GM06990 (cell line): ENCODE data around the gene CDH2.

Experiments used
- DNase-seq: peaks from one replicate; pipeline ENCODE4 v3.0.0-alpha.2; 2011; ENCODE audit not compliant: insufficient read length; ENCODE audit errors: extremely low read depth
- H3K27me3 ChIP-seq: replicated peaks from 2 replicates; pipeline ENCODE4 v1.6.0; 2011; ENCODE audit warnings: low read length; ENCODE audit not compliant: control insufficient read depth, insufficient read depth
- H3K36me3 ChIP-seq: 2 replicates; pipeline ENCODE4 v1.5.1; 2011; ENCODE audit warnings: low read length; ENCODE audit not compliant: control insufficient read depth, insufficient read depth
- H3K4me3 ChIP-seq: replicated peaks from 2 replicates; pipeline ENCODE4 v1.5.1; 2011; ENCODE audit warnings: low read depth, mild to moderate bottlenecking, control low read depth, low read length
- TF ChIP-seq, protein P1 (sequence below): IDR thresholded peaks from 2 replicates; pipeline ENCODE4 v1.5.1; 2011; ENCODE audit warnings: low read length, control low read depth, mild to moderate bottlenecking, inconsistent platforms; ENCODE audit not compliant: insufficient read depth, poor library complexity, severe bottlenecking

The CDH2 gene

DNA sequence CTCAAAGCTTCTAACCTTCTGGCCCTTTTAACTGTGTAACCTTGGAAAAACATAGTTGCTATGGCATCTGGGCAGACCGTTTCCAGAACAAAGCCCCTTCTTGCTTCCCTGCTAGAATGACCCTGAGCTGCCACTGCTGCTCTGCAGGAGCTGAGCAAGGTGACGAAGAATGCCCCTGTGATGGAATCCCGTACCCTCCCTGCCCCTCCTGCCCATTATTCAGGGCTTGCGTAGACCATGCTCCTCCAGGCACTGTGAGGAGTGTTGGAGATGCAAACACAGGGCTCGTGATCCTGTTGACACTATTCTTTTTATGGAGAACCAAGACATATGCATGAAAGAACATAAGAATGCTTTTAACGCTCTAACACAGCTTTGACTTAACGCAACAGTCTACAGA is 191.1 kb downstream of the CDH2 start:
- TF ChIP-seq, protein P1, sequence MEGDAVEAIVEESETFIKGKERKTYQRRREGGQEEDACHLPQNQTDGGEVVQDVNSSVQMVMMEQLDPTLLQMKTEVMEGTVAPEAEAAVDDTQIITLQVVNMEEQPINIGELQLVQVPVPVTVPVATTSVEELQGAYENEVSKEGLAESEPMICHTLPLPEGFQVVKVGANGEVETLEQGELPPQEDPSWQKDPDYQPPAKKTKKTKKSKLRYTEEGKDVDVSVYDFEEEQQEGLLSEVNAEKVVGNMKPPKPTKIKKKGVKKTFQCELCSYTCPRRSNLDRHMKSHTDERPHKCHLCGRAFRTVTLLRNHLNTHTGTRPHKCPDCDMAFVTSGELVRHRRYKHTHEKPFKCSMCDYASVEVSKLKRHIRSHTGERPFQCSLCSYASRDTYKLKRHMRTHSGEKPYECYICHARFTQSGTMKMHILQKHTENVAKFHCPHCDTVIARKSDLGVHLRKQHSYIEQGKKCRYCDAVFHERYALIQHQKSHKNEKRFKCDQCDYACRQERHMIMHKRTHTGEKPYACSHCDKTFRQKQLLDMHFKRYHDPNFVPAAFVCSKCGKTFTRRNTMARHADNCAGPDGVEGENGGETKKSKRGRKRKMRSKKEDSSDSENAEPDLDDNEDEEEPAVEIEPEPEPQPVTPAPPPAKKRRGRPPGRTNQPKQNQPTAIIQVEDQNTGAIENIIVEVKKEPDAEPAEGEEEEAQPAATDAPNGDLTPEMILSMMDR: no peak
- Histone ChIP-seq H3K4me3 (no peak overlapping the region), H3K36me3 (no peaks in the 10 kb centered on the region), H3K27me3 (no peaks in the 10 kb centered on the region)
- DNase-seq: no peak

DNA sequence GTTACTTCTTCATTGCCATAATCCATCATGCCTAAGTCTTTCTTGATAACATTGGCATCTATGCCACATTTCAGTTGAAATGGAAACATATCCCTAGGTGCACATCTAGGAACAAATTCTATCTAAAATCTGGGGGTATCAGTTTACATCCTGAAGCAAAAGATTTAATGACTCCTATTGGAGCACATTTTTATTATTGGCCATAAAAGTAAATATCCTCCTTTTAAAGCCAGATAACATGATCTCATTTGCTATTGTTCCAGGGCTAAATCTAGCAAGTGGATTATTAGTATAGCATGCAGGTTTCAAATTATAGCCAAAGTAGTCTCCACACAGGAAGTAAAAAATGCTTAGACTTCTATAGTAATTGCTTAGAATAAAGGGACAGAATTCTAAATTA is 193.2 kb downstream of the CDH2 start:
- TF ChIP-seq, protein P1: no peak
- Histone ChIP-seq H3K27me3 (no peaks in the 10 kb centered on the region), H3K4me3 (no peak overlapping the region), H3K36me3 (no peaks in the 10 kb centered on the region)
- DNase-seq: no peak

DNA sequence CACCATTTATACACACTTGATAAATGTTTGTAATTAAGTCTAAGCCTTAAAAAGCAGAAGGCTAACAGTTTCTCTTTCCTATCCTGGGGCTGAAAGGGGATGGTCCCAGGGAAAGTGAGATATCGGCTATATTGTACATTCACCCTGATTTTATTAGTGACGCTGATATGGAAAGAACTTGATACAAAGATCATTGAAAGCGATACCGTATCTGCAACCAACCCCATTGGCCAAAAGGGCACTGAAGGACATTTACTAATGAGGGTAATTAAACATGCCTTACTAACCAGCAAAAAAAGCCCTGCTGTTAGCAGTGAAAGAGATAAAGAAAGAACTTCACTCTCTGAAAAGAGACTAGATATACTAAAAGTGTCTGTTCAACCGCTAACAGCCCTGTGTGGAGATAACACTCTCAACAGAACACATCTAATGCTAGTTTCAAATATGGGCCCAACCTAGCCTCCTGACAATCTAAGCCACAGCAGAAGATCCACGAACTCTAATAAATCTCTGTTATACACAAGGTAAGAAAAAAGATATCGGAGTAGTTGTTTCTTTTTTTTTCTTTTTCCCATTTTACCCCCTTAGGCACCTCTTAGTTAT is 200.0 kb downstream of the CDH2 start:
- no peak overlapping the region for H3K4me3 ChIP-seq
- no peaks in the 10 kb centered on the region for H3K27me3 ChIP-seq
- no peaks in the 10 kb centered on the region for H3K36me3 ChIP-seq
- no peak for DNase-seq
- TF ChIP-seq, protein P1: no peak

DNA sequence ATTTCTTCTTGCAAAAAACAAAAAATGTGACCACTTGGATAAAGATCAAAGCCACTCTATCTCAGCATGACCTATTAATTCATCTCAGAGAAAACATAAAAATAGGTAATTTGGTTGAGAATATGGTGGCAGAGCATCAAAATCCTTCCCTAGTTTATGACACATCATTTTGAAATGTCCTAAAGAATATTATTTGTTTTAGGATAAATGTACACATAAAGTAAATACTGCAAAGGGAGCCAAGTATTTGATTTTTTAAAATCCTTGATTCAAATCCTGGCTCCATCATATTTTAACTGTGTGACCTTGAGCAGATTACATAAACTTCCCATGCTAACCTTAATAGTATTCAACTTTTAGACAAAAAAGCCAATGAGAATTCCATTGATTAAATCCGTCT is 206.6 kb downstream of the CDH2 start:
- DNase-seq: no peak
- TF ChIP-seq, protein P1: no peak

DNA sequence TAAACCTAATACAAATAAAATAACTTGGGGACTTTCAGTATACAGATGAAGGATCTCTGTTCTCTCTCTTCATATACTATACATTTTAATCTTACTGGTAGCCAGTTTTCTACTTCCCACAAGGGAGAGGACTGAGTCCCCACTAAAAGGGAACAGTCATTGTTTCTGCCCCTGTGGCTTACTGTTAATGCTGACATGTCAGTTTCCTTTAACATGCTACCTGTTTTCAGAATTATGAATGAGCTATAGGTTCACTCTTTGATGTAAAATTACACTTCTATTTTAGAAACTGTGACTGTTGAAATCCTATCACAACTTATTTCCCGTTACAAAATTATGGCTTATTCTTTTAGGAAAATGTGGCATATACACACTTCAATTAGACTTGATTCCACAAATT is 207.7 kb downstream of the CDH2 start:
- no peak for DNase-seq
- TF ChIP-seq, protein P1: no peak
- H3K27me3 ChIP-seq: no peaks in the 10 kb centered on the region
- no peaks in the 10 kb centered on the region for H3K36me3 ChIP-seq
- H3K4me3 ChIP-seq: no peak overlapping the region

More for the DNA sequence above, 206.6 kb downstream of the CDH2 start:
- Histone ChIP-seq H3K27me3 (no peaks in the 10 kb centered on the region), H3K4me3 (no peak overlapping the region), H3K36me3 (no peaks in the 10 kb centered on the region)
